IMR-90 (cell line): Measurements from ENCODE around the gene MEGF11. TPM values are rescaled to one million over a fixed set of nuclear protein-coding genes. Genes with fewer than 3 reads are reported as not detected.
"Not testable (repeated sequence)": the region's sequence is repeated elsewhere in the genome, so short reads cannot be mapped to it uniquely, and the experiment has no call there.

Source experiments
- ATAC-seq: fragments of 200-7000 bp; cut with Tn5 transposase; 2 replicates; pipeline ENCODE4 v1.9.1; 2020; ENCODE audit warnings: low read depth, mild to moderate bottlenecking, moderate library complexity
- BruUV-seq: library from RNA; stranded (reverse); fragments of 400-500 nt; replicated peaks from 2 replicates; lab custom pipeline; 2021; lab: Mats Ljungman, UMichigan
- CTCF ChIA-PET: fragments of 300-600 bp; formaldehyde crosslinking; extraction: SDS; loops from one replicate; lab custom pipeline; 2021; ENCODE audit warnings: antibody characterized with exemption; lab: Yijun Ruan, JAX
- POLR2A ChIA-PET: fragments of 300-600 bp; sonication (Branson Sonifier 250); formaldehyde crosslinking; loops from one replicate; lab custom pipeline; 2022; ENCODE audit warnings: antibody characterized with exemption; ENCODE audit not compliant: unreplicated experiment; lab: Charles Lee
- DNase-seq: peaks from one replicate; pipeline ENCODE4 v3.0.0; 2013
- H2AFZ ChIP-seq: replicated peaks from 2 replicates; pipeline ENCODE3; 2013; ENCODE audit warnings: low read length, mild to moderate bottlenecking; ENCODE audit not compliant: poor library complexity
- H2AK5ac ChIP-seq: 2 replicates; pipeline ENCODE4 v1.6.1; 2013; ENCODE audit warnings: low read depth, low read length, inconsistent platforms
- H2AK9ac ChIP-seq: replicated peaks from 2 replicates; pipeline ENCODE3; 2013; ENCODE audit warnings: mild to moderate bottlenecking, low read depth, low read length, moderate library complexity; ENCODE audit not compliant: poor library complexity
- H2BK120ac ChIP-seq: 2 replicates; pipeline ENCODE4 v1.6.1; 2013; ENCODE audit warnings: low read depth, low read length, inconsistent platforms
- H2BK15ac ChIP-seq: 3 replicates; pipeline ENCODE4 v1.6.1; 2013; ENCODE audit warnings: low read depth, low read length, inconsistent platforms
- H2BK20ac ChIP-seq: 2 replicates; pipeline ENCODE4 v1.6.1; 2013; ENCODE audit warnings: low read depth, mild to moderate bottlenecking, inconsistent platforms, low read length, moderate library complexity
- H2BK5ac ChIP-seq: 2 replicates; pipeline ENCODE4 v1.6.1; 2013; ENCODE audit warnings: mild to moderate bottlenecking, low read depth, low read length, inconsistent platforms; ENCODE audit not compliant: poor library complexity, severe bottlenecking
- H3K14ac ChIP-seq: replicated peaks from 2 replicates; pipeline ENCODE4 v1.6.1; 2013; ENCODE audit warnings: low read depth, low read length, inconsistent platforms
- H3K18ac ChIP-seq: 2 replicates; pipeline ENCODE4 v1.6.1; 2013; ENCODE audit warnings: low read depth, low read length, control low read depth
- H3K23ac ChIP-seq: 2 replicates; pipeline ENCODE4 v1.6.1; 2013; ENCODE audit warnings: low read depth, low read length, inconsistent platforms
- H3K27ac ChIP-seq: 2 replicates; pipeline ENCODE4 v1.5.1; 2013; ENCODE audit warnings: mild to moderate bottlenecking, control low read depth, low read length; ENCODE audit not compliant: insufficient read depth
- H3K27me3 ChIP-seq: 2 replicates; pipeline ENCODE4 v1.6.1; 2013; ENCODE audit warnings: low read length; ENCODE audit not compliant: control insufficient read depth, insufficient read depth
- H3K36me3 ChIP-seq: 2 replicates; pipeline ENCODE4 v1.6.1; 2013; ENCODE audit warnings: low read length, mixed read lengths; ENCODE audit not compliant: control insufficient read depth, insufficient read depth
- H3K4ac ChIP-seq: 2 replicates; pipeline ENCODE4 v1.6.1; 2013; ENCODE audit warnings: low read depth, low read length, inconsistent platforms
- H3K4me1 ChIP-seq: 2 replicates; pipeline ENCODE4 v1.6.1; 2013; ENCODE audit warnings: low read length, mixed read lengths; ENCODE audit not compliant: control insufficient read depth, insufficient read depth
- H3K4me2 ChIP-seq: 2 replicates; pipeline ENCODE4 v1.6.1; 2013; ENCODE audit warnings: low read depth, mild to moderate bottlenecking, control low read depth, low read length, moderate library complexity
- H3K4me3 ChIP-seq: 2 replicates; pipeline ENCODE4 v1.5.1; 2013; ENCODE audit warnings: low read depth, mild to moderate bottlenecking, control low read depth, low read length, moderate library complexity; ENCODE audit not compliant: insufficient read depth
- H3K56ac ChIP-seq: 2 replicates; pipeline ENCODE4 v1.6.1; 2013; ENCODE audit warnings: low read length, inconsistent platforms; ENCODE audit not compliant: insufficient read depth; ENCODE audit errors: extremely low read depth
- H3K79me1 ChIP-seq, 2 experiments: 2 replicates each; pipeline ENCODE4 v1.6.1; 2013; ENCODE audit warnings: low read length in 2 of 2, inconsistent platforms in 1 of 2, low read depth in 1 of 2
- H3K9ac ChIP-seq: 2 replicates; pipeline ENCODE4 v1.6.1; 2013; ENCODE audit warnings: low read depth, low read length, control low read depth
- H3K9me1 ChIP-seq: 2 replicates; pipeline ENCODE4 v1.6.1; 2013; ENCODE audit warnings: low read length, inconsistent platforms; ENCODE audit not compliant: insufficient read depth
- H3K9me3 ChIP-seq: 2 replicates; pipeline ENCODE4 v1.6.1; 2013; ENCODE audit warnings: low read length; ENCODE audit not compliant: control insufficient read depth, insufficient read depth
- H4K20me1 ChIP-seq: 2 replicates; pipeline ENCODE4 v1.6.1; 2013; ENCODE audit warnings: low read length, inconsistent platforms; ENCODE audit not compliant: insufficient read depth
- H4K5ac ChIP-seq: 2 replicates; pipeline ENCODE4 v1.6.1; 2013; ENCODE audit warnings: mild to moderate bottlenecking, low read depth, low read length, control low read depth
- H4K8ac ChIP-seq, 2 experiments: 2 replicates each; pipeline ENCODE4 v1.6.1; 2013; ENCODE audit warnings: low read depth in 2 of 2, low read length in 2 of 2, control low read depth in 1 of 2, inconsistent platforms in 1 of 2
- H4K91ac ChIP-seq: 2 replicates; pipeline ENCODE4 v1.6.1; 2013; ENCODE audit warnings: low read depth, low read length, inconsistent platforms; ENCODE audit not compliant: insufficient read depth
- CEBPB ChIP-seq: IDR thresholded peaks from 2 replicates; pipeline ENCODE4 v1.6.1; 2012; ENCODE audit warnings: low read depth, low read length, improper control_type of control experiment
- FOS ChIP-seq: fragments of 150-350 bp; IDR thresholded peaks from 2 replicates; pipeline ENCODE4 v1.6.1; 2016; ENCODE audit warnings: low read depth, low read length
- WGBS, 2 experiments: methylation state at CpG; one replicate each; pipeline versions ENCODE4 v1.1.5 to v1.1.7; 2013; ENCODE audit warnings: missing lambda C conversion rate in 2 of 2; ENCODE audit not compliant: insufficient read length in 1 of 2; ENCODE audit errors: extremely low coverage in 2 of 2; 5-methylcytosine and 5-hydroxymethylcytosine counted together
- dilution Hi-C: fragments of 300-500 bp; cut with HindIII; formaldehyde crosslinking; loops from one replicate; pipeline ENCODE4 v1.14.3; 2018; ENCODE audit warnings: low sequenced_read_pairs; ENCODE audit not compliant: unreplicated experiment
- in situ Hi-C: fragments of 300-500 bp; cut with MboI; formaldehyde crosslinking; loops from 3 replicates; pipeline ENCODE4 v1.14.3; 2019; ENCODE audit warnings: low sequenced_read_pairs, inconsistent platforms, mixed read lengths
- intact Hi-C: fragments of 100-400 bp; cut with micrococcal nuclease; formaldehyde crosslinking; loops from 2 replicates; pipeline ENCODE4 v1.10.0; 2022
- polyA plus RNA-seq, 3 experiments: library from polyadenylated mRNA; depleted of rRNA; stranded (reverse); fragments of >200 nt; gene quantifications; 2 replicates each; pipeline ENCODE4 v1.2.3, GENCODE V29; 2012; ENCODE audit warnings: low replicate concordance in 1 of 3
- total RNA-seq: library from RNA; depleted of rRNA; stranded (reverse); fragments of >200 nt; gene quantifications from 2 replicates; pipeline ENCODE4 v1.2.3, GENCODE V29; 2012

MEGF11 gene
- total and polyA plus RNA-seq, 2 of the 4 experiments (the other 2 are of a cell fraction): not detected

- BruUV-seq, H3K9me3 ChIP-seq, H4K5ac ChIP-seq, H3K4me3 ChIP-seq, H2BK20ac ChIP-seq, ATAC-seq, H3K14ac ChIP-seq, H2BK15ac ChIP-seq, H2AK5ac ChIP-seq, H3K27me3 ChIP-seq, H3K9ac ChIP-seq, H3K18ac ChIP-seq, CTCF ChIA-PET, H3K9me1 ChIP-seq, H3K56ac ChIP-seq, H2AK9ac ChIP-seq, in situ Hi-C loops, H3K23ac ChIP-seq, H4K8ac ChIP-seq, H4K91ac ChIP-seq, H2AFZ ChIP-seq, H2BK120ac ChIP-seq, H3K4ac ChIP-seq, dilution Hi-C loops, H3K4me2 ChIP-seq, H3K4me1 ChIP-seq, POLR2A ChIA-PET: not testable (repeated sequence)
- intact Hi-C loops: loop anchor here (5.0 kb wide), 1 partner anchor 140 kb away; no protein-coding TSS in a partner anchor
- peak; percentile 68 for DNase-seq
- Histone ChIP-seq H4K20me1 (peaks cover 45% of the 10 kb centered on the region), H3K27ac (peak overlapping the region; percentile 32; the same call in 1 of the 2 replicates), H2BK5ac (peak overlapping the region; percentile 58), H3K36me3 (peaks cover 15% of the 10 kb centered on the region), H3K79me1 (peaks cover 6 to 39% of the 10 kb centered on the region in 2 experiments; a peak in 3 of 4 replicates)
- WGBS, 2 experiments: 100% methylated on average over 1 of the region's 5 CpGs; no CpG with 5 or more reads in 1 of the 2 experiments
- peak; percentile 14; the same call in 1 of the 2 replicates for TF ChIP-seq CEBPB
- 0 out of 2 replicates have a peak, but pooled peaks have one; percentile 11 for TF ChIP-seq FOS
Measured at GRCh38 chr15:65872596-65872995, 381.0 kb downstream of the MEGF11 start.

GRCh38 chr15:65871886-65872285 lies 381.7 kb downstream of the MEGF11 start:
- H3K79me1 ChIP-seq: peaks cover 4 to 32% of the 10 kb centered on the region in 2 experiments; a peak in 3 of 4 replicates
- WGBS, 2 experiments: no CpG with 5 or more reads among the region's 9 CpGs
- H2AK9ac ChIP-seq, H3K4me3 ChIP-seq, H3K18ac ChIP-seq, H2BK20ac ChIP-seq, H3K9ac ChIP-seq, H4K91ac ChIP-seq, H2BK15ac ChIP-seq, BruUV-seq, H3K9me3 ChIP-seq, H3K14ac ChIP-seq, POLR2A ChIA-PET, H4K5ac ChIP-seq, H2AFZ ChIP-seq, DNase-seq, dilution Hi-C loops, H3K4me2 ChIP-seq, H3K23ac ChIP-seq, H2BK120ac ChIP-seq, H3K27me3 ChIP-seq, H3K56ac ChIP-seq, H3K4me1 ChIP-seq, in situ Hi-C loops, H2BK5ac ChIP-seq, ATAC-seq, H3K4ac ChIP-seq, H3K9me1 ChIP-seq: not testable (repeated sequence)
- H3K27ac ChIP-seq: peak overlapping the region; percentile 20; the same call in 1 of the 2 replicates
- H4K8ac ChIP-seq: 0 out of 4 replicates have a peak overlapping the region, but pooled peaks of 1 of the 2 experiments have one; percentile 9
- H3K36me3 ChIP-seq: peaks cover 10% of the 10 kb centered on the region
- peak overlapping the region; percentile 40; the same call in 1 of the 2 replicates for H2AK5ac ChIP-seq
- H4K20me1 ChIP-seq: peaks cover 39% of the 10 kb centered on the region
- intact Hi-C loops: loop anchor here (5.0 kb wide), 1 partner anchor 140 kb away; no protein-coding TSS in a partner anchor
- CTCF ChIA-PET: interaction anchor here (1.0 kb wide), 1 partner anchor 15 kb away, joined by 6 read pairs; no protein-coding TSS in a partner anchor
